GM18867 (cell line): ENCODE measurements around the gene ZNF750.

ENCODE experiments used
- ATAC-seq: cut with Tn5 transposase; IDR thresholded peaks from one replicate; pipeline ENCODE4 v1.9.1; 2021; ENCODE audit warnings: mild to moderate bottlenecking, moderate library complexity; ENCODE audit not compliant: unreplicated experiment

The ZNF750 gene

GRCh38 chr17:82860606-82861392 is 21.0 kb upstream of the ZNF750 start:
- ATAC-seq = no peak

- no peak for ATAC-seq
Observed at GRCh38 chr17:82859431-82860403, 19.9 kb upstream of the ZNF750 start.

GRCh38 chr17:82858376-82859126 is 18.7 kb upstream of the ZNF750 start:
- ATAC-seq = no peak

- ATAC-seq = no peak
Observed at GRCh38 chr17:82856361-82856760, 16.5 kb upstream of the ZNF750 start.

- no peak for ATAC-seq
Observed at GRCh38 chr17:82854226-82854625, 14.4 kb upstream of the ZNF750 start.

GRCh38 chr17:82851381-82851780 is 11.6 kb upstream of the ZNF750 start:
- ATAC-seq = no peak

GRCh38 chr17:82849076-82849945 is 9.5 kb upstream of the ZNF750 start:
- no peak for ATAC-seq

- no peak for ATAC-seq
Observed at GRCh38 chr17:82848022-82848592, 8.3 kb upstream of the ZNF750 start.

- ATAC-seq = no peak
Observed at GRCh38 chr17:82846061-82846691, 6.4 kb upstream of the ZNF750 start.

GRCh38 chr17:82845163-82845807 is 5.5 kb upstream of the ZNF750 start:
- ATAC-seq = no peak

- ATAC-seq = no peak
Observed at GRCh38 chr17:82844796-82845162, 5.0 kb upstream of the ZNF750 start.

- no peak for ATAC-seq
Observed at GRCh38 chr17:82843904-82844680, 4.3 kb upstream of the ZNF750 start.

- ATAC-seq = no peak
Observed at GRCh38 chr17:82841921-82842596, 2.2 kb upstream of the ZNF750 start.

GRCh38 chr17:82840431-82840831 is 609 bp upstream of the ZNF750 start:
- no peak for ATAC-seq

GRCh38 chr17:82838386-82839063 is 1.3 kb downstream of the ZNF750 start:
- no peak for ATAC-seq

GRCh38 chr17:82837586-82838320 is 2.1 kb downstream of the ZNF750 start:
- no peak for ATAC-seq
